Ammon's horn (tissue), 1 donor: ENCODE results near the gene FOXF1.

Source experiments
- DNase-seq: peaks from one replicate; pipeline ENCODE4 v3.0.0-alpha.2; 2016; ENCODE audit warnings: low spot score

FOXF1 gene

GRCh38 chr16:86510465-86511261 lies at the start of gene FOXF1:
FOXF1 (plus strand) TSS chr16:86510527; CDS start chr16:86510570, 43 bp downstream.
- DNase-seq, result no peak

- no peak for DNase-seq
Observed at GRCh38 chr16:86461037-86461436, 49.3 kb upstream of the FOXF1 start.

GRCh38 chr16:86462334-86463084 lies 47.8 kb upstream of the FOXF1 start:
- no peak for DNase-seq

- no peak for DNase-seq
Observed at GRCh38 chr16:86464044-86464443, 46.3 kb upstream of the FOXF1 start.

GRCh38 chr16:86465434-86465833 lies 44.9 kb upstream of the FOXF1 start:
- DNase-seq, result no peak

- no peak for DNase-seq
Observed at GRCh38 chr16:86466696-86467406, 43.5 kb upstream of the FOXF1 start.

GRCh38 chr16:86467490-86467889 lies 42.8 kb upstream of the FOXF1 start:
- DNase-seq, result no peak

- no peak for DNase-seq
Observed at GRCh38 chr16:86470964-86471363, 39.4 kb upstream of the FOXF1 start.

- DNase-seq, result no peak
Observed at GRCh38 chr16:86471896-86472295, 38.4 kb upstream of the FOXF1 start.

GRCh38 chr16:86472366-86472765 lies 38.0 kb upstream of the FOXF1 start:
- no peak for DNase-seq

GRCh38 chr16:86476956-86477534 lies 33.3 kb upstream of the FOXF1 start:
- no peak for DNase-seq

- DNase-seq, result no peak
Observed at GRCh38 chr16:86477642-86478041, 32.7 kb upstream of the FOXF1 start.

GRCh38 chr16:86478779-86479178 lies 31.5 kb upstream of the FOXF1 start:
- no peak for DNase-seq

GRCh38 chr16:86479419-86479818 lies 30.9 kb upstream of the FOXF1 start:
- DNase-seq, result no peak

- DNase-seq, result peak; percentile 68
Observed at GRCh38 chr16:86480444-86480843, 29.9 kb upstream of the FOXF1 start.

GRCh38 chr16:86481607-86482006 lies 28.7 kb upstream of the FOXF1 start:
- no peak for DNase-seq

GRCh38 chr16:86484240-86484639 lies 26.1 kb upstream of the FOXF1 start:
- DNase-seq, result no peak

- no peak for DNase-seq
Observed at GRCh38 chr16:86485746-86486145, 24.6 kb upstream of the FOXF1 start.

GRCh38 chr16:86490859-86491639 lies 19.3 kb upstream of the FOXF1 start:
- DNase-seq, result peak; percentile 25

GRCh38 chr16:86491640-86492023 lies 18.7 kb upstream of the FOXF1 start:
- peak; percentile 74 for DNase-seq

GRCh38 chr16:86492267-86492960 lies 17.9 kb upstream of the FOXF1 start:
- no peak for DNase-seq
